AML-193 (cell line): ENCODE results near the gene PRR12.
"Not testable (repeated sequence)": the region's sequence is repeated elsewhere in the genome, so short reads cannot be mapped to it uniquely, and the experiment has no call there.

Experiments
- DNase-seq, 2 experiments: peaks; one replicate each; lab custom pipeline; 2025; lab: John Stamatoyannopoulos, UW

Gene PRR12

GRCh38 chr19:49617860-49618259 is 26.9 kb downstream of the PRR12 start:
- DNase-seq = not testable (repeated sequence)

GRCh38 chr19:49624967-49625910 is 34.3 kb downstream of the PRR12 start:
- no peak for DNase-seq

GRCh38 chr19:49626226-49626625 is 35.2 kb downstream of the PRR12 start:
- DNase-seq = no peak

- no peak for DNase-seq
These were observed 38.7 kb downstream of the PRR12 start for GRCh38 chr19:49629659-49630058.

- no peak for DNase-seq
These were observed 40.1 kb downstream of the PRR12 start for GRCh38 chr19:49631014-49631588.

GRCh38 chr19:49631610-49632192 is 40.7 kb downstream of the PRR12 start:
- DNase-seq = no peak

- no peak for DNase-seq
These were observed 41.6 kb downstream of the PRR12 start for GRCh38 chr19:49632576-49632975.

- not testable (repeated sequence) for DNase-seq
These were observed 42.3 kb downstream of the PRR12 start for GRCh38 chr19:49633273-49633672.

- no peak for DNase-seq
These were observed 44.7 kb downstream of the PRR12 start for GRCh38 chr19:49635530-49636232.

- no peak for DNase-seq
These were observed 45.4 kb downstream of the PRR12 start for GRCh38 chr19:49636233-49636932.

- DNase-seq = no peak
These were observed 47.1 kb downstream of the PRR12 start for GRCh38 chr19:49637821-49638738.

GRCh38 chr19:49639401-49640112 is 48.6 kb downstream of the PRR12 start:
- DNase-seq = no peak

GRCh38 chr19:49640113-49640898 is 49.3 kb downstream of the PRR12 start, which contains the start of gene RRAS:
Gene RRAS (minus strand): TSS chr19:49640143. CDS start chr19:49640098, 45 bp downstream.
- DNase-seq = peak; percentile 99

- DNase-seq = peak; percentile 96 to 98
These were observed 50.9 kb downstream of the PRR12 start, which contains the start of gene SCAF1 for GRCh38 chr19:49641688-49642491. Gene SCAF1 (plus strand): TSS chr19:49642209. CDS start chr19:49645027, 2,818 bp downstream.

- no peak for DNase-seq
These were observed 51.6 kb downstream of the PRR12 start for GRCh38 chr19:49642492-49643035.

- no peak for DNase-seq
These were observed 52.5 kb downstream of the PRR12 start for GRCh38 chr19:49643466-49643865.

GRCh38 chr19:49645592-49645991 is 54.6 kb downstream of the PRR12 start:
- no peak for DNase-seq

- no peak for DNase-seq
These were observed 55.0 kb downstream of the PRR12 start for GRCh38 chr19:49645995-49646394.
